GM12874 (cell line): ENCODE measurements around the gene CREB5.

Source experiments
- CTCF ChIP-seq: IDR thresholded peaks from 2 replicates; pipeline ENCODE4 v1.5.1; 2011; ENCODE audit warnings: low read depth, mild to moderate bottlenecking, control low read depth, low read length, moderate library complexity; ENCODE audit not compliant: insufficient read depth

CREB5 gene

GRCh38 chr7:28800150-28800549 lies 387.8 kb downstream of the CREB5 start:
- no peak for TF ChIP-seq CTCF

- no peak for TF ChIP-seq CTCF
These were observed 390.1 kb downstream of the CREB5 start for GRCh38 chr7:28802450-28802849.

- TF ChIP-seq CTCF: no peak
These were observed 391.8 kb downstream of the CREB5 start for GRCh38 chr7:28804157-28804556.

- TF ChIP-seq CTCF: no peak
These were observed 392.7 kb downstream of the CREB5 start for GRCh38 chr7:28804990-28805389.

- TF ChIP-seq CTCF: no peak
These were observed 394.5 kb downstream of the CREB5 start for GRCh38 chr7:28806841-28807240.

GRCh38 chr7:28807396-28807994 lies 395.2 kb downstream of the CREB5 start:
- TF ChIP-seq CTCF: no peak

GRCh38 chr7:28808796-28809533 lies 396.6 kb downstream of the CREB5 start:
- no peak for TF ChIP-seq CTCF
